Measurements from ENCODE around the gene LCE2A.
"Not testable (repeated sequence)": the region's sequence is repeated elsewhere in the genome, so short reads cannot be mapped to it uniquely, and the experiment has no call there.

DNA sequence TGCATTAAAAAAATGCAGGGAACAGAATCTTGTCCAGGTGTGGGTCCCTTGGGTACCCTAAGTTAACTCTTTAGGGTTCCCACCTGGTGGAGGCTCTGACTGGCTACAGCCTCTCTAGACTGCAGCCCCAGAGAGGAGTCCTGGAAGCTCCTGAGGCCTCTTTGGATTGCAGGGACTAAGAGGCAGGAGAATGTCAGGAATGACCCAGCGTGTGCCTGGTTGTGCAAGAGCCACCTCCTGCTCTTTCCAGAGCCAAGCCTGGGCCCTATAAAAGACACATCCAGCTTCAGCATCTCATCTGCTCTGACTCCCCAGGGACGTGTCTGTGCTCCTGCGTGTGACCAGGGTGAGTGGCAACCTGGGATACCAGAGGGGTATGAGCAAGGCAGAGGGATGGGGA lies 23.2 kb upstream of the LCE2A start, which contains the start of gene LCE2C:
- TF ChIP-seq, protein P1, sequence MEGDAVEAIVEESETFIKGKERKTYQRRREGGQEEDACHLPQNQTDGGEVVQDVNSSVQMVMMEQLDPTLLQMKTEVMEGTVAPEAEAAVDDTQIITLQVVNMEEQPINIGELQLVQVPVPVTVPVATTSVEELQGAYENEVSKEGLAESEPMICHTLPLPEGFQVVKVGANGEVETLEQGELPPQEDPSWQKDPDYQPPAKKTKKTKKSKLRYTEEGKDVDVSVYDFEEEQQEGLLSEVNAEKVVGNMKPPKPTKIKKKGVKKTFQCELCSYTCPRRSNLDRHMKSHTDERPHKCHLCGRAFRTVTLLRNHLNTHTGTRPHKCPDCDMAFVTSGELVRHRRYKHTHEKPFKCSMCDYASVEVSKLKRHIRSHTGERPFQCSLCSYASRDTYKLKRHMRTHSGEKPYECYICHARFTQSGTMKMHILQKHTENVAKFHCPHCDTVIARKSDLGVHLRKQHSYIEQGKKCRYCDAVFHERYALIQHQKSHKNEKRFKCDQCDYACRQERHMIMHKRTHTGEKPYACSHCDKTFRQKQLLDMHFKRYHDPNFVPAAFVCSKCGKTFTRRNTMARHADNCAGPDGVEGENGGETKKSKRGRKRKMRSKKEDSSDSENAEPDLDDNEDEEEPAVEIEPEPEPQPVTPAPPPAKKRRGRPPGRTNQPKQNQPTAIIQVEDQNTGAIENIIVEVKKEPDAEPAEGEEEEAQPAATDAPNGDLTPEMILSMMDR (IDR thresholded peaks at IDR 0.05): not testable (repeated sequence)
- not testable (repeated sequence) for TF ChIP-seq POLR2A (IDR thresholded peaks at IDR 0.05)
